Chondrocyte (in vitro differentiated cells): ENCODE measurements around the gene SLC49A4. TPM values are rescaled to one million over a fixed set of nuclear protein-coding genes. Genes with fewer than 3 reads are reported as not detected.

Experiments used
- DNase-seq: peaks from one replicate; pipeline ENCODE4 v3.0.0; 2021; ENCODE audit warnings: mixed read lengths, low spot score
- H3K27ac Mint-ChIP-seq: one replicate; pipeline ENCODE4 v1.8.0; 2021; ENCODE audit warnings: mild to moderate bottlenecking, moderate library complexity, mixed read lengths; ENCODE audit not compliant: unreplicated experiment
- H3K27me3 Mint-ChIP-seq: 2 replicates; pipeline ENCODE4 v1.8.0; 2021; ENCODE audit warnings: low read depth, mixed read lengths
- H3K36me3 Mint-ChIP-seq: 2 replicates; pipeline ENCODE4 v1.8.0; 2021; ENCODE audit warnings: low read depth, mixed read lengths
- H3K4me1 Mint-ChIP-seq: 2 replicates; pipeline ENCODE4 v1.8.0; 2021; ENCODE audit warnings: low read depth, mild to moderate bottlenecking, mixed read lengths
- H3K4me3 Mint-ChIP-seq: one replicate; pipeline ENCODE4 v1.8.0; 2021; ENCODE audit warnings: mild to moderate bottlenecking, moderate library complexity, mixed read lengths; ENCODE audit not compliant: unreplicated experiment
- H3K9me3 Mint-ChIP-seq: 2 replicates; pipeline ENCODE4 v1.8.0; 2021; ENCODE audit warnings: low read depth, mixed read lengths
- CTCF ChIP-seq: fragments of 200-600 bp; sonication (generic); IDR thresholded peaks from 2 replicates; pipeline ENCODE4 v1.5.0; 2021; ENCODE audit warnings: antibody characterized with exemption, mild to moderate bottlenecking, moderate library complexity
- total RNA-seq: library from RNA; stranded (reverse); gene quantifications from 3 replicates; pipeline ENCODE4 v1.2.1, GENCODE V29; 2021

The SLC49A4 gene
- total RNA-seq, 1 donor from 2014 or later = 15.1 TPM

GRCh38 chr3:122925756-122926155 lies 130.9 kb downstream of the SLC49A4 start:
- H3K27ac Mint-ChIP-seq = no peak overlapping the region
- DNase-seq = no peak
- H3K36me3 Mint-ChIP-seq = peaks cover 3% of the 10 kb centered on the region
- no peaks in the 10 kb centered on the region for H3K4me1 Mint-ChIP-seq
- H3K27me3 Mint-ChIP-seq = peaks cover 15% of the 10 kb centered on the region
- no peak overlapping the region for H3K4me3 Mint-ChIP-seq
- TF ChIP-seq CTCF = no peak
- H3K9me3 Mint-ChIP-seq = no peaks in the 10 kb centered on the region

GRCh38 chr3:122926322-122926721 lies 131.5 kb downstream of the SLC49A4 start:
- no peak for DNase-seq
- H3K27ac Mint-ChIP-seq = no peak overlapping the region
- no peaks in the 10 kb centered on the region for H3K4me1 Mint-ChIP-seq
- no peaks in the 10 kb centered on the region for H3K9me3 Mint-ChIP-seq
- H3K36me3 Mint-ChIP-seq = peaks cover 3% of the 10 kb centered on the region
- H3K27me3 Mint-ChIP-seq = peaks cover 14% of the 10 kb centered on the region
- no peak overlapping the region for H3K4me3 Mint-ChIP-seq
- no peak for TF ChIP-seq CTCF

- H3K27ac Mint-ChIP-seq = no peak overlapping the region
- no peaks in the 10 kb centered on the region for H3K4me1 Mint-ChIP-seq
- no peak overlapping the region for H3K4me3 Mint-ChIP-seq
- peaks cover 3% of the 10 kb centered on the region for H3K36me3 Mint-ChIP-seq
- H3K27me3 Mint-ChIP-seq = peaks cover 11% of the 10 kb centered on the region
- no peak for TF ChIP-seq CTCF
- no peaks in the 10 kb centered on the region for H3K9me3 Mint-ChIP-seq
- no peak for DNase-seq
Observed at GRCh38 chr3:122926811-122927210, 131.9 kb downstream of the SLC49A4 start.

GRCh38 chr3:122927726-122928125 lies 132.9 kb downstream of the SLC49A4 start:
- no peak for DNase-seq
- H3K4me3 Mint-ChIP-seq = no peak overlapping the region
- H3K27ac Mint-ChIP-seq = no peak overlapping the region
- H3K4me1 Mint-ChIP-seq = no peaks in the 10 kb centered on the region
- no peak for TF ChIP-seq CTCF
- H3K27me3 Mint-ChIP-seq = peaks cover 9% of the 10 kb centered on the region
- H3K36me3 Mint-ChIP-seq = peaks cover 5% of the 10 kb centered on the region
- H3K9me3 Mint-ChIP-seq = no peaks in the 10 kb centered on the region

- no peak for DNase-seq
- H3K4me3 Mint-ChIP-seq = no peak overlapping the region
- H3K27ac Mint-ChIP-seq = no peak overlapping the region
- no peaks in the 10 kb centered on the region for H3K4me1 Mint-ChIP-seq
- TF ChIP-seq CTCF = no peak
- peaks cover 14% of the 10 kb centered on the region for H3K36me3 Mint-ChIP-seq
- peaks cover 16% of the 10 kb centered on the region for H3K27me3 Mint-ChIP-seq
- H3K9me3 Mint-ChIP-seq = no peaks in the 10 kb centered on the region
Observed at GRCh38 chr3:122928396-122929187, 133.7 kb downstream of the SLC49A4 start.
